Cortex of kidney (tissue), 1 donor: ENCODE data around the gene NRAP.
"Not testable (repeated sequence)": the region's sequence is repeated elsewhere in the genome, so short reads cannot be mapped to it uniquely, and the experiment has no call there.

Source experiments
- DNase-seq: peaks from one replicate; lab custom pipeline; 2025; lab: John Stamatoyannopoulos, UW

The NRAP gene

GRCh38 chr10:113680190-113681111 lies 16.6 kb upstream of the NRAP start:
- DNase-seq: no peak

DNA sequence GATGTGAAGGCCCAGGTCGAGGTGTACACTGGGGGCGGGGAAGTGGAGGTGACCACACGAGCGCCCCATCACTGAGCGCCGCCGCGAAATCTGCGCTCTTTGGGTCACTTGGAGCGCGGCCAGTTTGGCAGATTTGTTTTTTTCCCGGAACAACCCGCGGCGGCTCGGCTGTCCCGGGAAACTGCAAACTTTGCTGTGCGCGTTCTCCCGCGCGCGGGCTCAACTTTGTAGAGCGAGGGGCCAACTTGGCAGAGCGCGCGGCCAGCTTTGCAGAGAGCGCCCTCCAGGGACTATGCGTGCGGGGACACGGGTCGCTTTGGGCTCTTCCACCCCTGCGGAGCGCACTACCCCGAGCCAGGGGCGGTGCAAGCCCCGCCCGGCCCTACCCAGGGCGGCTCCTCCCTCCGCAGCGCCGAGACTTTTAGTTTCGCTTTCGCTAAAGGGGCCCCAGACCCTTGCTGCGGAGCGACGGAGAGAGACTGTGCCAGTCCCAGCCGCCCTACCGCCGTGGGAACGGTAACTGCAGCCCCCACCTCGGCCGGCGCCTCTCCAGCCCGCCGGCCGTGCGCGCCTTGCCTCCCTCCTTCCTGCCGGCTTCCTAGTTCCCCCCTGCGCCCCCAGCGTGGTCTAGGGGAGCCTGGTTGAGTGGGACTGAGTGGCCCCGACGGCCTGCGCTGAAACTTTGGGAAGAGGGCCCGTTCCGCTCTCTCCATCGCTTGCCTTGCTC lies 15.8 kb upstream of the NRAP start, which contains the start of gene CASP7:
Gene CASP7 (plus strand): TSS at position 450 of the 727 bp plus-strand sequence. CDS start 17,582 bp downstream, outside the sequence.
- peak; percentile 30 for DNase-seq

GRCh38 chr10:113666682-113667252 lies 2.9 kb upstream of the NRAP start:
- DNase-seq: no peak

- no peak for DNase-seq
Observed at GRCh38 chr10:113665806-113666354, 2.0 kb upstream of the NRAP start.

DNA sequence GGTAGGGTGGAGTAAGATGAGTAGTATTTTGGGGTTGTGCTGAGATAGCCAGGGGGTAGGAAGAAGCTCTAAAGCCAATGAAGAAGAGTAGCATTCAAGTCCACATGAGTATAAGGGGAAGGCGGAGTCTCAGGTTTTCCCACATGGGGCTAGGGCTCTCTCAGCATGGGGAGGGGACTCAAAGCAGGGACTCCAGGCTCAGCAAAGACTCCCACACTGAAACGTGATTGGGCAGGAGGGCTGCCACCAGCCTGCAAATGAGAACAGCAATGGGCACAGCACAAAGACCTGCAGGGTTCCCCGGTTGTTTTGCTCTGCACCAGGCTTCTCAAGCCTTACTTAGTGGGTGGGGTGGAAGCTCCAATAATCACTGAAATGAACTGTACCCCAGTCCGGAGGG lies 1.5 kb upstream of the NRAP start:
- no peak for DNase-seq

- no peak for DNase-seq
Observed at GRCh38 chr10:113663142-113663541, 699 bp downstream of the NRAP start.

- DNase-seq: no peak
Observed at GRCh38 chr10:113661332-113661731, 2.5 kb downstream of the NRAP start.

DNA sequence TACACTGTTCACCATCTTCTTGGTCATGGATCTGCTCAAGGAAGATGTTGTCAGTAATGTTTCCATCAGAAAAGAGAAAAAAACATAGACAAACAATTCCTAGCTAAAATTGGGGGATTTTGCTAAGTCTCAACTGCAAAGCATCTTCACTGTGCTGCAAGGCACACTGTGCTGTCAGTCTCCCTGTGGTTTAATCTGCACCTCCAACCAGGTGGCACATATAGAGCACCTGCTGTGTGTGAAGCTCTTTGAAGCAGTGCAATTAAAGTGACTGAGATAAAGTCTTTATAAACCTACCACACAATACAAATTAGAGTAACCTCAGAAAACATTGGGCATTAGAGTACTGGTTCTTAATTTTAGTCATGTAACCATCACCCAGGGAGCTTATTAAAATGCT lies 6.3 kb downstream of the NRAP start:
- DNase-seq: no peak

DNA sequence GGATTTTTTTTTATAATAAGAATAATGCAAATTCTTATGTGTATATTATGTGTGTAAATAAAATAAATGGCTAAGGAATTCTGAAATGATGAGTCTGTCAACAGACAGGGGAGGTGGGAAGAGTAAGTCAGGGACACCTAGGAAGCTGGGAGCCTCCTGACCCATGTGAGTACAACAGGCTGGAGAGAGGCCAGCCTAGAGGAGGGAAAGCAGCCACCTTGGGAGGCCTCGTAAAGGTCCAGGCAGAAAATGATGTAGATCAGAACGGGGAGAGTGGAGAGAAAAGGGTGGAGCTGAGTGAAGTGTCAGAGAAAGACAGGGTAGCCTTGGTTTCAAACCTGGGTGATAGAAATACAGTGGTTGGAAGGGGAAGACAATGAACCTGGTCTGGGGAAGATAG lies 6.9 kb downstream of the NRAP start:
- no peak for DNase-seq

DNA sequence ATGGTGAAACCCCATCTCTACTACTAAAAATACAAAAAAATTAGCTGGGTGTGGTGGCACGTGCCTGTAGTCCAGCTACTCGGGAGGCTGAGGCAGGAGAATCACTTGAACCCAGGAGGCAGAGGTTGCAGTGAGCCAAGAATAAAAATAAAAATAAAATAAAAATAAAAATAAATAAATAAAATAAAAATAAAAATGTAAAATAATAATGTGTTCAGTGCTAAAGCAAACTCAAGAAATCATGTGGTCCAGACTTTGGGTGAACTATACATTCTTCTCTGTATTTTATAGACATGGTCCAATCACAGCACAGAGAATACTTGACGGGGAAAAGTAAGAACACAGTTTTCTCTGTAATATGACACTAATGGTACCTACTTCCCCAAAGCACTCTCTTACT lies 11.4 kb downstream of the NRAP start:
- DNase-seq: not testable (repeated sequence)

DNA sequence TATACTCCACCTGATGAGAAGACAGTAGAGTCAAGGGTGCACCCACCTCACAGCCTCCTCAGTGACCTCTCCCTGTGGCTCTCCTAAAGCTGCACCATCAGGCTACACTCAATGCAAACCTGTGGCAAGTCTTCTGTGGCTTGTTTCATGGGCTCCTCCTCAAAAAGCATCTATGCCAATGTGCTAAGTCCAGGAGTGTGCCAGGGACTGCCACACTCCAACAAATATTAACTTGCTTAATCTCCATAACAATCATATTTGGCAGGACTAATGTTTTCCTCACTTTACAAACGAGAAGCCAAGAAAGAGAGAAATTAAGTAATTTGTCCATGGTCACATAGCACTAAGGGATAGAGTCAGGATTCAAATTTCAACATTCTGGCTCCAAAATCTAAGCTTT lies 11.9 kb downstream of the NRAP start:
- no peak for DNase-seq

- no peak for DNase-seq
Observed at GRCh38 chr10:113651021-113651420, 12.8 kb downstream of the NRAP start.

DNA sequence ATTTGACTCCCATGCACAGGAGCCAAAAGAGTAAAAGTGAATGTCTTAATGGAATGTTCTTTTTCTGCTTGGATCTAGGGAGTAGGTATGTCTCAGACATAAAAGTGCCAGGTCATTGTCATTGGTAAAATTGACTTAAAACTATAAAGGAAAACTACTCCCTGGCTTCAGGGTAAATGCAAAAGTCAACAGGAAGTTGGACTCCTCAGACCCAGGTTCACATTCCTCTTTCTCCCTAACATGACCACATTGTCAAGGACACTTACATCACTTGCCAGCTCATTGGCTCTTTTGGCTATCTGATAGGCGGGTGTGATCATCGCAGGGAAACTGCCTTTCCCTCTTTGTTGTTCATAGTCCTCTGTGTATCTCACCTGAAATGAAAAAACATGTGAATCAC lies 13.7 kb downstream of the NRAP start:
- no peak for DNase-seq

DNA sequence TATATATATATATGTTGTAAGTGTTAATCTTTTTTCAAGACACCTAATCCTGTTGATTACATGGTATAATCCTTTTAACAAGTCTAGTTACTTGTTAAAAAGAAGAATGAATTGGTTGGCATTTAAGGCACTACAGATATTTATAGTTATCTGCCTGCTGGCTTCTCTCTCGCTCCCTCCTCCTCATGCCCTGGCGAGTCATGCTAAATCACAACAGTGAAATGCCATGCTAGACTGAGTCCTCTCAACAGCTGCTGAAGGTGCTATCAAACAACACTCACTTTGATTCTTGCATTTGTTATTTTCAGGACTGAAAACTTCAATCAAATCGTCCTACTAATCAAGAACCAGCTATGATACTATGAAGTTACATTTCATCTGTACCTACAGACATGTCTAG lies 15.4 kb downstream of the NRAP start:
- no peak for DNase-seq

GRCh38 chr10:113647812-113648211 lies 16.0 kb downstream of the NRAP start:
- DNase-seq: no peak

DNA sequence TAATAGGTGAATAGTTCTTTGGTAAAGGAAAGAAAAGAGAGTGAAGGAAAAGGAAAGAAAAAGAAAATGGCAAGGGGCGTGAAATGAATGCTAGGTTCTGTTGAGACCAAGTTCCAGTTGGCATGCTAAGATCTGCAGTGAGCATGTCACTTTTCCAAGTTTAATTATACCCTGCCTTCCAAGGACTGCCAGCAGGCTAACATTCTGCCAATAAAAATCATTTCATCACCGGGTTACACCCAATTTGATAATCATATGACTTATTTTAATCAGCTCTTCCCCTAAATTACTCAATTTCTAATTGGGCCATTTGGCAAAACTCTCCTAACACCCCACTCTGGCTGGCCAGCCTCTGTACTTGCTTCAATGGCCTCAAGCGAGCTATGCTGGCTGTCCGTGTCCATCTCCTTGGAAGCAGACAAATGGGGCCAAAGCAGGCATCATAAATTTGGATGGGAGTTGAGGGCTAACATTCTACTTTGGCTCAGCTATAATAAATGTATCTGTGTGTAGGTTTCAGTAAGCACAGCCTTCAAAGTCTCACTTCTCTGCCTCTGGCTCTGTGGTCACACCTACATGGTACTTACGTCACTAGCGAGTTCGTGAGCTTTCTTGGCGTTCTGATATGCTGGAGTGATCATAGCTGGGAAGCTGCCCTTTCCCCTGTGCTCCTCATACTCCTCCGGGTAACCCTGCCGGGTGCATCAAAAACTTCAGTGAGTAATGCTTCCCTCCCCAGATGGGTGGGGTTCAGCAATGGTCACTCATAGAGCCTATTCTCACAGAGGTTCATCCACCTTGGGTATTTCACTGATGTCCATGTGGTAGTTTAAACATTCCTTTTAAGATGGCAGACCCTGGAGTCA lies 17.3 kb downstream of the NRAP start:
- DNase-seq: no peak

GRCh38 chr10:113644185-113645120 lies 19.4 kb downstream of the NRAP start:
- no peak for DNase-seq

DNA sequence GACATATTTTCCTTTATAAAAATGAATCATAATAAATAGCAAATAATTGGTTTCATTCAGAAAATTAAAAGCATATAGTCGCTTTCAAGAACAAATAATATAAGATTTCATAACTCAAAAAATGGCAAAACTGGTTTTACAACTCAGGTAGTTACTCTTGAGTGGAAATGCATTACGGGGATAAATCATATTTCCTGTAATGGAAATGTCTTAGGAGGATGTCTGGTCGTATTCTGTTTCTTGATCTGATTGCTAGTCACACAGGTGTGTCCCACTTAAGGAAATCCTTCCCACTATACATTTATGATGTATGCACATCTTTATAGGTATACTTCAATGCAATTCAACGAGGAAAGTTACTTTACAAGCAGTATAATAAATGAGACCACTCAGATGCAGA lies 20.7 kb downstream of the NRAP start:
- DNase-seq: no peak

DNA sequence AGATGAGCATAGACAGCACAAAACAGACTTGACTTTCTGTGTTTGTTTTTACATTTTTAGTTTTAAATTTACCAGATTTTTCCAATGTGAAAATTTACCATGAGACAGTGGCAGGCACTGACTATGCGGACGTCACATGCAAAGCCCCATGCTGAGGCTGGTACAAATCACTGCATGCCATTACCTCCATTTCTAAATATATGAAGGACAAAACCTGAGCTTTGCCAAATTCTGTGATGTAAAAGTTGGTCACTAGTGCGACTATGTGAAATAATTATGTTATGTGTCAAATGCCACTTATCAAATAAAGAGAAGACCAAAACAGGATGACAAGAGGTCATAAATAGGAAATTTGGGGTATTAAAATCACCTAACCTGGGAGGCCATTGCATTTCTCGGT lies 22.1 kb downstream of the NRAP start:
- no peak for DNase-seq

- no peak for DNase-seq
Observed at GRCh38 chr10:113639966-113640365, 23.9 kb downstream of the NRAP start.
